NCI-H2029 (cell line): ENCODE results near the gene SAT2.
"Not testable (repeated sequence)": the region's sequence is repeated elsewhere in the genome, so short reads cannot be mapped to it uniquely, and the experiment has no call there.

ENCODE experiments used
- DNase-seq: peaks from one replicate; lab custom pipeline; 2025; lab: John Stamatoyannopoulos, UW

The SAT2 gene

GRCh38 chr17:7627250-7628121, at the start of gene SAT2:
SAT2 (minus strand) TSS chr17:7627821; CDS start chr17:7627635, 186 bp downstream.
- peak; percentile 34 for DNase-seq

- no peak for DNase-seq
These were observed 48.9 kb upstream of the SAT2 start for GRCh38 chr17:7676533-7676932.

GRCh38 chr17:7674934-7675333, 47.3 kb upstream of the SAT2 start:
- no peak for DNase-seq

- no peak for DNase-seq
These were observed 45.6 kb upstream of the SAT2 start for GRCh38 chr17:7673239-7673638.

- no peak for DNase-seq
These were observed 40.9 kb upstream of the SAT2 start for GRCh38 chr17:7668482-7668881.

- no peak for DNase-seq
These were observed 40.2 kb upstream of the SAT2 start for GRCh38 chr17:7667656-7668406.

- no peak for DNase-seq
These were observed 29.5 kb upstream of the SAT2 start for GRCh38 chr17:7656958-7657609.

- DNase-seq: no peak
These were observed 27.9 kb upstream of the SAT2 start for GRCh38 chr17:7655541-7655840.

GRCh38 chr17:7654832-7655540, 27.4 kb upstream of the SAT2 start:
- DNase-seq: no peak

GRCh38 chr17:7652388-7653356, 25.1 kb upstream of the SAT2 start:
- DNase-seq: no peak

GRCh38 chr17:7651665-7652387, 24.2 kb upstream of the SAT2 start:
- no peak for DNase-seq

GRCh38 chr17:7651097-7651664, 23.6 kb upstream of the SAT2 start:
- no peak for DNase-seq

GRCh38 chr17:7650509-7651096, 23.0 kb upstream of the SAT2 start, which contains the start of gene ATP1B2:
ATP1B2 (plus strand) TSS chr17:7650926; CDS start chr17:7651519, 593 bp downstream.
- DNase-seq: peak; percentile 25

GRCh38 chr17:7647018-7647417, 19.4 kb upstream of the SAT2 start:
- no peak for DNase-seq

- DNase-seq: no peak
These were observed 18.8 kb upstream of the SAT2 start for GRCh38 chr17:7646457-7646856.

GRCh38 chr17:7644775-7645174, 17.2 kb upstream of the SAT2 start:
- no peak for DNase-seq

GRCh38 chr17:7641635-7642034, 14.0 kb upstream of the SAT2 start:
- DNase-seq: not testable (repeated sequence)

GRCh38 chr17:7640783-7641182, 13.2 kb upstream of the SAT2 start:
- DNase-seq: no peak

- no peak for DNase-seq
These were observed 8.5 kb upstream of the SAT2 start for GRCh38 chr17:7636163-7636562.
